ENCODE measurements around the gene FLNB. TPM values are rescaled to one million over a fixed set of nuclear protein-coding genes. Genes with fewer than 3 reads are reported as not detected.

The FLNB gene
- polyA plus RNA-seq, 3 donors: 0.47 to 4.0 (median 2.1) TPM

- Mint-ChIP-seq H3K4me3 (no peak overlapping the region), H3K27me3 (ENCODE audit: low read depth in 3 of 3) (no peaks in the 10 kb centered on the region), H3K4me1 (peaks cover 29% of the 10 kb centered on the region), H3K27ac (no peak overlapping the region), H3K36me3 (peaks cover 28 to 50% of the 10 kb centered on the region in 2 donors), H3K9me3 (no peaks in the 10 kb centered on the region)
- Histone ChIP-seq H3K9me3 (replicated peaks in 1 of 2; ENCODE audit: control insufficient read depth in 1 of 2, insufficient read depth in 1 of 2, low read length in 2 of 2) (no peaks in the 10 kb centered on the region), H4K20me1 (ENCODE audit: insufficient read depth, low read length) (no peaks in the 10 kb centered on the region), H3K4me2 (replicated peaks; ENCODE audit: extremely low read depth, low read length, poor library complexity, severe bottlenecking) (no peak overlapping the region), H3K27ac (ENCODE audit: low read depth in 1 of 2, low read length in 2 of 2) (no peak overlapping the region), H3K79me2 (ENCODE audit: insufficient read depth, low read length) (no peaks in the 10 kb centered on the region), H3K4me1 (ENCODE audit: control insufficient read depth in 1 of 2, insufficient read depth in 2 of 2, low read length in 2 of 2) (peaks cover 12 to 13% of the 10 kb centered on the region in 2 donors), H3K36me3 (replicated peaks in 1 of 2; ENCODE audit: control insufficient read depth in 1 of 2, insufficient read depth in 2 of 2, low read length in 2 of 2) (peaks cover 2 to 19% of the 10 kb centered on the region in 2 donors), H2AFZ (ENCODE audit: insufficient read depth, low read depth, low read length, poor library complexity, severe bottlenecking) (no peak overlapping the region), H3K9ac (ENCODE audit: insufficient read depth, low read length, poor library complexity, severe bottlenecking) (no peak overlapping the region), H3K27me3 (ENCODE audit: control insufficient read depth in 2 of 2, insufficient read depth in 2 of 2, low read length in 2 of 2) (no peaks in the 10 kb centered on the region), H3K4me3 (replicated peaks in 1 of 3; ENCODE audit: low read depth in 2 of 3, low read length in 3 of 3) (no peak overlapping the region)
- intact Hi-C loops (cut with micrococcal nuclease): no loop called here
- WGBS (ENCODE audit: insufficient coverage): no CpG with 5 or more reads among the region's 4 CpGs
- no peak for TF ChIP-seq CTCF (IDR thresholded peaks at IDR 0.05)
- DNase-seq: no peak
Observed at GRCh38 chr3:58084166-58084565, 75.9 kb downstream of the FLNB start.

DNA sequence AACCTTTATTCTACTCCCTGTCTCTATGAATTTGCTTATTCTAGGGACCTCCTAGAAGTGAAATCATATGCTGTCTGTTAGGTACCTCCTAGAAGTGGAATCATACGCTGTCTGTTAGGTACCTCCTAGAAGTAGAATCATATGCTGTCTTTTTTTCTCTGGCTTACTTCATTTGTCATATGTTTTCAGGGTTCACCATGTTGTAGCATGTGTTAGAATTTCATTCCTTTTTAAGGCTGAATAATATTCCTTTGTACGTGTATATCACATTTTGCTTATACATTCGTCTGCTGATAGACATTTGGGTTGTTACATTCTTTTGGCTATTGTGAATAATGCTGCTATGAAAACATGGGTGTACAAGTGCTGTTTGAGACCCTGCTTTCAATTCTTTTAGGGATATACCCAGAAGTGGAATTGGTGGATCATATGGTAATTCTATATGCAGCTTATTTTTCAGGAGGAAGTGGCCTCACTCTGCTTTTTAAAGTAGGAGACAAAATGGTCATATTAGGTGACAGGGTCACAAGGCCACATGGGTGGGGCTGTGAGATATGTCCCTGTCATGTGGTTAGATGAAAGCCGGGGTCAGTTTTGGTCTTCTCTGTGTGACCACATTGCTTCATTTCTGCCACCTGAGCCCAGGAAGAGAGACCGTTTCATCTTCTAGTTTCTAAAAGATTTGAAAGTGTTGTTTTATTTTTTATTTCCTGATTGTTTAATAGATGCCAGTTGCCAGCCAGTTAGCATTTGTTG is 76.7 kb downstream of the FLNB start:
- Histone ChIP-seq H3K9ac (ENCODE audit: insufficient read depth, low read length, poor library complexity, severe bottlenecking) (no peak overlapping the region), H3K4me1 (ENCODE audit: control insufficient read depth in 1 of 2, insufficient read depth in 2 of 2, low read length in 2 of 2) (peaks cover 12 to 13% of the 10 kb centered on the region in 2 donors)

More for the DNA sequence above, 76.7 kb downstream of the FLNB start:
- Histone ChIP-seq H4K20me1 (ENCODE audit: insufficient read depth, low read length) (no peaks in the 10 kb centered on the region), H3K4me2 (replicated peaks; ENCODE audit: extremely low read depth, low read length, poor library complexity, severe bottlenecking) (no peak overlapping the region), H2AFZ (ENCODE audit: insufficient read depth, low read depth, low read length, poor library complexity, severe bottlenecking) (peak overlapping the region; percentile 10), H3K79me2 (ENCODE audit: insufficient read depth, low read length) (no peaks in the 10 kb centered on the region), H3K27ac (ENCODE audit: low read depth in 1 of 2, low read length in 2 of 2) (no peak overlapping the region), H3K4me3 (replicated peaks in 1 of 3; ENCODE audit: low read depth in 2 of 3, low read length in 3 of 3) (no peak overlapping the region), H3K9me3 (replicated peaks in 1 of 2; ENCODE audit: control insufficient read depth in 1 of 2, insufficient read depth in 1 of 2, low read length in 2 of 2) (no peaks in the 10 kb centered on the region), H3K27me3 (ENCODE audit: control insufficient read depth in 2 of 2, insufficient read depth in 2 of 2, low read length in 2 of 2) (no peaks in the 10 kb centered on the region), H3K36me3 (replicated peaks in 1 of 2; ENCODE audit: control insufficient read depth in 1 of 2, insufficient read depth in 2 of 2, low read length in 2 of 2) (peaks cover 2 to 11% of the 10 kb centered on the region in 2 donors)
- H3K4me1 Mint-ChIP-seq: peaks cover 26% of the 10 kb centered on the region
- H3K27me3 Mint-ChIP-seq (ENCODE audit: low read depth in 3 of 3): no peaks in the 10 kb centered on the region
- no peak for DNase-seq
- H3K27ac Mint-ChIP-seq: peak overlapping the region in 3 of 7 donors; percentile 33 to 81 (median 79)
- H3K9me3 Mint-ChIP-seq: no peaks in the 10 kb centered on the region
- no peak for TF ChIP-seq CTCF (IDR thresholded peaks at IDR 0.05)
- peak overlapping the region in 1 of 2 donors; percentile 80 for H3K4me3 Mint-ChIP-seq
- intact Hi-C loops (cut with micrococcal nuclease): no loop called here
- 33% methylated on average over 3 of the region's 5 CpGs for WGBS (ENCODE audit: insufficient coverage)
- peaks cover 21 to 42% of the 10 kb centered on the region in 2 donors for H3K36me3 Mint-ChIP-seq
